ENCODE results near the gene DPYD. TPM values are rescaled to one million over a fixed set of nuclear protein-coding genes. Genes with fewer than 3 reads are reported as not detected.

The DPYD gene
- total and polyA plus RNA-seq, 7 donors: 6.0 to 56.1 (median 40.2) TPM

DNA sequence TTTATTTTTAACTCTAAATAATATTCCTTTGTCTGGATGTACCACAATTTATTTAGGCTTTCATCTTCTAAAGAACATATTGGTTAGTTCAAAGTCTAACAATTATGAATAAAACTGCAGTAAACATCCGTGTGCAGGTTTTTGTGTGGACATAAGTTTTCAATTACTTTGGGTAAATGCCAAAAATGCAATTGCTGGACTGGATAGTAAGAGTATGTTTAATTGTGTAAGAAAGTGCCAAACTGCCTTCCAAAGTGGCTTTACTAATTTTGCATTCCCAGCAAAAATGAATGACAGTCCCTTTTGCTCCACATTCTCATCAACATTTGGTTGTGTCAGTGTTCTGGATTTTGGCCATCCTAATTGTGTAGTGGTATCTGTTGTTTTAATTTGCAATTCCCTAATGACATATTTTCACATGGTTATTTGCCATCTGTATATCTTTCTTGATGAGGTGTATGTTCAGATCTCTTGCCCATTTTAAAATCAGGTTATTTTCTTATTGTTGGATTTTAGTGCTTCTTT, 113.8 kb downstream of the DPYD start:
- 10 to 63% methylated on average over 1 of the region's 1 CpG for WGBS, 2 donors
- Histone ChIP-seq H3K36me3 (no peaks in the 10 kb centered on the region), H3K9me3 (no peaks in the 10 kb centered on the region), H3K4me1 (no peaks in the 10 kb centered on the region), H3K27ac (no peak overlapping the region), H3K27me3 (no peaks in the 10 kb centered on the region), H3K4me3 (no peak overlapping the region)
- intact Hi-C loops (cut with DNase I): no loop called here
- no peak for TF ChIP-seq POLR2A (IDR thresholded peaks at IDR 0.05)
- TF ChIP-seq, protein P1, sequence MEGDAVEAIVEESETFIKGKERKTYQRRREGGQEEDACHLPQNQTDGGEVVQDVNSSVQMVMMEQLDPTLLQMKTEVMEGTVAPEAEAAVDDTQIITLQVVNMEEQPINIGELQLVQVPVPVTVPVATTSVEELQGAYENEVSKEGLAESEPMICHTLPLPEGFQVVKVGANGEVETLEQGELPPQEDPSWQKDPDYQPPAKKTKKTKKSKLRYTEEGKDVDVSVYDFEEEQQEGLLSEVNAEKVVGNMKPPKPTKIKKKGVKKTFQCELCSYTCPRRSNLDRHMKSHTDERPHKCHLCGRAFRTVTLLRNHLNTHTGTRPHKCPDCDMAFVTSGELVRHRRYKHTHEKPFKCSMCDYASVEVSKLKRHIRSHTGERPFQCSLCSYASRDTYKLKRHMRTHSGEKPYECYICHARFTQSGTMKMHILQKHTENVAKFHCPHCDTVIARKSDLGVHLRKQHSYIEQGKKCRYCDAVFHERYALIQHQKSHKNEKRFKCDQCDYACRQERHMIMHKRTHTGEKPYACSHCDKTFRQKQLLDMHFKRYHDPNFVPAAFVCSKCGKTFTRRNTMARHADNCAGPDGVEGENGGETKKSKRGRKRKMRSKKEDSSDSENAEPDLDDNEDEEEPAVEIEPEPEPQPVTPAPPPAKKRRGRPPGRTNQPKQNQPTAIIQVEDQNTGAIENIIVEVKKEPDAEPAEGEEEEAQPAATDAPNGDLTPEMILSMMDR (IDR thresholded peaks at IDR 0.05): no peak
- no peak for TF ChIP-seq EP300 (IDR thresholded peaks at IDR 0.05)
- TF ChIP-seq POLR2AphosphoS5 (IDR thresholded peaks at IDR 0.05): no peak
- DNase-seq: no peak

DNA sequence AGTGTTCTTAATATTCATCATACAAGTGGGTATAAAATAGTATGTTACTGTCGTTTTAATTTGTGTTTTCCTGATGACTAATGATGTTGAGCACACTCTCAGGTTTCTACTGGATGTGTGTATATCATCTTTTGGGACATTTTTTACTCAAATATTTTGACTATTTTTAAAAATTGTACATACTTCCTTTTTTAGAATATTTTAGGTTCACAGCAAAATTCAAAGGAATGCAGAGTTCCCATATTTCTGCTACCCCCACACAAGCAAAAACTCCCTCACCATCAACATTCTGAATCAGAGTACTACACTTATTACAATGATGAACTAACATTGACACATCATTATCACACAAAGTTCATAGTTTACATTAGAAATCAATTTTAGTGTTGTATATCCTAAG, 114.5 kb downstream of the DPYD start:
- H3K4me3 ChIP-seq: no peak overlapping the region
- WGBS, 2 donors: 0% methylated on average over 1 of the region's 1 CpG
- no peak for DNase-seq
- H3K27me3 ChIP-seq: no peaks in the 10 kb centered on the region
- H3K36me3 ChIP-seq: no peaks in the 10 kb centered on the region
- intact Hi-C loops (cut with DNase I): no loop called here
- no peaks in the 10 kb centered on the region for H3K4me1 ChIP-seq
- TF ChIP-seq POLR2A (IDR thresholded peaks at IDR 0.05): no peak
- no peak for TF ChIP-seq EP300 (IDR thresholded peaks at IDR 0.05)
- TF ChIP-seq, protein P1 (IDR thresholded peaks at IDR 0.05): no peak
- no peak for TF ChIP-seq POLR2AphosphoS5 (IDR thresholded peaks at IDR 0.05)
- no peak overlapping the region for H3K27ac ChIP-seq
- no peaks in the 10 kb centered on the region for H3K9me3 ChIP-seq

DNA sequence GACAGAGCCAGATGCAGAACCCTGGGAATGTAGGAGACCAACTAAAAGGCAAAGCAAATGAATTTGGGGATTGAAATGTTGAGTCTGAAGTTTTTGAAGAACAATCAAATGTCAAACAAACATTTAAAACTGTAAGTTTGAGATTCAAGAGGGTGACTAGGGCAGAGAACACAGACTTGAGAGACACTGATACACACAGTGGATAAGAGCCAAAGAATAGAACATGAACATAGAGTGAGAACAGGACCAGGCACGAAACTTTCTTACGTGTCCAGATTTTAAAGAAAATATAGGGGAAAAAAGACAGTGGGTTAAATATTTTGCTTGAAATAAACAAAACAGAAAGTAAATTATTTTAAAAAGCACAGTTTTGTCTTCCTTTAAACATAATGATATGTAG, 115.7 kb downstream of the DPYD start:
- WGBS, 2 donors: 98% methylated on average over 2 of the region's 2 CpGs
- no peak for TF ChIP-seq POLR2A (IDR thresholded peaks at IDR 0.05)
- no peak for TF ChIP-seq POLR2AphosphoS5 (IDR thresholded peaks at IDR 0.05)
- no peak for TF ChIP-seq EP300 (IDR thresholded peaks at IDR 0.05)
- TF ChIP-seq, protein P1 (IDR thresholded peaks at IDR 0.05): no peak
- intact Hi-C loops (cut with DNase I): no loop called here

DNA sequence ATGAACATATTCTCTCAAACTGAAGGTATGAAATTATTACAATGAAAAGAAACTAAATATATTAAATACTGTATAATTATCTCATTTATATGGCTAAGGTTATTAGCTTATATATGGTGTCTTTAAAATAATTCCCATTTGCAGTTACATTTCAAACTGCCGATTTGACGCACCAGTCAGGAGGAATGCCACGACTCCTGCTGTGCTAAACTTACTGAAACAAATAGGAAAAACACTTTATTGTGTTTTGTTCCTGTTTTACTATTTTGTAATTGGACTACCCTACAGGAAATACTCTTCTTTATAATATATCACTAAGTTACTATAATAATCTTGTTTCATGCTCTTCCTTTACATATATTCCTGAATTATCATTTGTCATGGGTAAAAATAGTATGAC, 117.8 kb downstream of the DPYD start:
- intact Hi-C loops (cut with DNase I): no loop called here
- Histone ChIP-seq H3K36me3 (no peaks in the 10 kb centered on the region), H3K4me1 (peaks cover 0 to 5% (median 3%) of the 10 kb centered on the region in 4 donors), H3K27ac (no peak overlapping the region), H3K27me3 (no peaks in the 10 kb centered on the region), H3K4me3 (no peak overlapping the region), H3K9me3 (no peaks in the 10 kb centered on the region)
- DNase-seq: no peak
- TF ChIP-seq, protein P1 (IDR thresholded peaks at IDR 0.05): no peak
- TF ChIP-seq POLR2A (IDR thresholded peaks at IDR 0.05) (no peak), EP300 (IDR thresholded peaks at IDR 0.05) (no peak), POLR2AphosphoS5 (IDR thresholded peaks at IDR 0.05) (no peak)
- 95 to 96% methylated on average over 3 of the region's 3 CpGs for WGBS, 2 donors

More for the DNA sequence above, 115.7 kb downstream of the DPYD start:
- Histone ChIP-seq H3K27me3 (no peaks in the 10 kb centered on the region), H3K36me3 (no peaks in the 10 kb centered on the region), H3K9me3 (no peaks in the 10 kb centered on the region), H3K27ac (no peak overlapping the region), H3K4me1 (no peaks in the 10 kb centered on the region), H3K4me3 (no peak overlapping the region)
- DNase-seq: no peak

DNA sequence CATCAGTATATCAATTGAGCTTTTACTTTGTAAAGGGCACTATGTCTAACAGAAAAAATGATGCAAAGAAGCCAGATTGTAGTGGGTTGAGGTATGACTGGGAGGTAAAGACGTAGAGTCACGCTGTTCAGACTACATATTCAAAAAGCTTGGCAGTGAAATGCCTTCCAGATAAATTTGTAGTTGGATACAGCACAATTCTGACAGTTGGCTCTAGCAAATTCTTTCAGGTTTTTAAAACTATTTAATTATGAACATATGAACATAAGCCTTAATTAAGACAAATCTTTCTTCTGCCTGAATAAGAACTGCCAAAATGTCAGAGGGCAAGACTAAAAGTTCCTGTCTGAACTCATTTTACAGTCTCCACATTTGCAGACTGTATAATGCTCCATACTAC, 118.8 kb downstream of the DPYD start:
- 93 to 98% methylated on average over 2 of the region's 2 CpGs for WGBS, 2 donors
- Histone ChIP-seq H3K27me3 (no peaks in the 10 kb centered on the region), H3K9me3 (no peaks in the 10 kb centered on the region), H3K27ac (no peak overlapping the region), H3K4me3 (no peak overlapping the region), H3K36me3 (no peaks in the 10 kb centered on the region), H3K4me1 (peaks cover 0 to 16% (median 13%) of the 10 kb centered on the region in 4 donors)
- intact Hi-C loops (cut with DNase I): no loop called here
- DNase-seq: no peak
- no peak for TF ChIP-seq POLR2A (IDR thresholded peaks at IDR 0.05)
- no peak for TF ChIP-seq EP300 (IDR thresholded peaks at IDR 0.05)
- no peak for TF ChIP-seq POLR2AphosphoS5 (IDR thresholded peaks at IDR 0.05)

All from sigmoid colon (tissue), 7 donors.